ENCODE measurements around the gene GSS. TPM values are rescaled to one million over a fixed set of nuclear protein-coding genes. Genes with fewer than 3 reads are reported as not detected.

The GSS gene
- total RNA-seq, 1 donor from 2014 or later: 26.1 TPM

GRCh38 chr20:34925981-34926380 is 29.6 kb downstream of the GSS start:
- H3K27ac Mint-ChIP-seq: no peak overlapping the region
- TF ChIP-seq, protein P1, sequence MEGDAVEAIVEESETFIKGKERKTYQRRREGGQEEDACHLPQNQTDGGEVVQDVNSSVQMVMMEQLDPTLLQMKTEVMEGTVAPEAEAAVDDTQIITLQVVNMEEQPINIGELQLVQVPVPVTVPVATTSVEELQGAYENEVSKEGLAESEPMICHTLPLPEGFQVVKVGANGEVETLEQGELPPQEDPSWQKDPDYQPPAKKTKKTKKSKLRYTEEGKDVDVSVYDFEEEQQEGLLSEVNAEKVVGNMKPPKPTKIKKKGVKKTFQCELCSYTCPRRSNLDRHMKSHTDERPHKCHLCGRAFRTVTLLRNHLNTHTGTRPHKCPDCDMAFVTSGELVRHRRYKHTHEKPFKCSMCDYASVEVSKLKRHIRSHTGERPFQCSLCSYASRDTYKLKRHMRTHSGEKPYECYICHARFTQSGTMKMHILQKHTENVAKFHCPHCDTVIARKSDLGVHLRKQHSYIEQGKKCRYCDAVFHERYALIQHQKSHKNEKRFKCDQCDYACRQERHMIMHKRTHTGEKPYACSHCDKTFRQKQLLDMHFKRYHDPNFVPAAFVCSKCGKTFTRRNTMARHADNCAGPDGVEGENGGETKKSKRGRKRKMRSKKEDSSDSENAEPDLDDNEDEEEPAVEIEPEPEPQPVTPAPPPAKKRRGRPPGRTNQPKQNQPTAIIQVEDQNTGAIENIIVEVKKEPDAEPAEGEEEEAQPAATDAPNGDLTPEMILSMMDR (IDR thresholded peaks at IDR 0.05): no peak
- no peak overlapping the region for H3K4me3 Mint-ChIP-seq
- intact Hi-C loops (cut with micrococcal nuclease): no loop called here
- no peak for ATAC-seq (ENCODE audit: low read depth)
- H3K27me3 Mint-ChIP-seq: no peaks in the 10 kb centered on the region
- no peaks in the 10 kb centered on the region for H3K4me1 Mint-ChIP-seq
- H3K36me3 Mint-ChIP-seq (ENCODE audit: low read depth): peaks cover 17% of the 10 kb centered on the region
- ChIA-PET CTCF (no interaction called here), POLR2A (no interaction called here)
- DNase-seq: no peak
- H3K9me3 Mint-ChIP-seq: no peaks in the 10 kb centered on the region

DNA sequence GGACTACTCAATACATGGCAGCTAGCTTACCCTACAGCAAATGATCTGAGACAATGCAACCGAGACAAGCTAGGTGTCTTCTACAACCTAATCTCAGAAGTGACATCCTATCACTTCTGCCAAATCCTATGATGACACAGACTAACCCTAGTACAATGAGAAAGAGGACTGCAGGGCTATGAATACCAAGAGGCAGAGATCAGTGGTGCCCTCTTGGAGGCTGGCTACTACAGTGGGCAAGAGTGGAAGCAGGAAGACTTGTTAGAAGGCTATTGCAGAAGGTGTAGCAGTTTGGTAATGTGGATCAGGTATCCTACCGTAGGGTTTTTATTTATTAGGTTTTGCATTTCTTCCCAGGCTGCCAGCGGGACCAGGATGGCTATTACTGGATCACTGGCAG is 30.3 kb downstream of the GSS start:
- intact Hi-C loops (cut with micrococcal nuclease): no loop called here
- CTCF ChIA-PET: no interaction called here
- ATAC-seq (ENCODE audit: low read depth) (no peak), DNase-seq (no peak)
- POLR2A ChIA-PET: no interaction called here
- no peak overlapping the region for H3K27ac Mint-ChIP-seq
- H3K9me3 Mint-ChIP-seq: no peaks in the 10 kb centered on the region
- H3K4me3 Mint-ChIP-seq: no peak overlapping the region
- H3K27me3 Mint-ChIP-seq: no peaks in the 10 kb centered on the region
- H3K4me1 Mint-ChIP-seq: no peaks in the 10 kb centered on the region
- TF ChIP-seq, protein P1 (IDR thresholded peaks at IDR 0.05): no peak
- peaks cover 18% of the 10 kb centered on the region for H3K36me3 Mint-ChIP-seq (ENCODE audit: low read depth)

- Mint-ChIP-seq H3K9me3 (no peaks in the 10 kb centered on the region), H3K27ac (no peak overlapping the region), H3K27me3 (no peaks in the 10 kb centered on the region), H3K36me3 (ENCODE audit: low read depth) (peaks cover 16% of the 10 kb centered on the region), H3K4me3 (no peak overlapping the region), H3K4me1 (no peaks in the 10 kb centered on the region)
- POLR2A ChIA-PET: no interaction called here
- intact Hi-C loops (cut with micrococcal nuclease): no loop called here
- no peak for ATAC-seq (ENCODE audit: low read depth)
- CTCF ChIA-PET: no interaction called here
- TF ChIP-seq, protein P1 (IDR thresholded peaks at IDR 0.05): no peak
- no peak for DNase-seq
Observed at GRCh38 chr20:34923414-34923813, 32.2 kb downstream of the GSS start.

DNA sequence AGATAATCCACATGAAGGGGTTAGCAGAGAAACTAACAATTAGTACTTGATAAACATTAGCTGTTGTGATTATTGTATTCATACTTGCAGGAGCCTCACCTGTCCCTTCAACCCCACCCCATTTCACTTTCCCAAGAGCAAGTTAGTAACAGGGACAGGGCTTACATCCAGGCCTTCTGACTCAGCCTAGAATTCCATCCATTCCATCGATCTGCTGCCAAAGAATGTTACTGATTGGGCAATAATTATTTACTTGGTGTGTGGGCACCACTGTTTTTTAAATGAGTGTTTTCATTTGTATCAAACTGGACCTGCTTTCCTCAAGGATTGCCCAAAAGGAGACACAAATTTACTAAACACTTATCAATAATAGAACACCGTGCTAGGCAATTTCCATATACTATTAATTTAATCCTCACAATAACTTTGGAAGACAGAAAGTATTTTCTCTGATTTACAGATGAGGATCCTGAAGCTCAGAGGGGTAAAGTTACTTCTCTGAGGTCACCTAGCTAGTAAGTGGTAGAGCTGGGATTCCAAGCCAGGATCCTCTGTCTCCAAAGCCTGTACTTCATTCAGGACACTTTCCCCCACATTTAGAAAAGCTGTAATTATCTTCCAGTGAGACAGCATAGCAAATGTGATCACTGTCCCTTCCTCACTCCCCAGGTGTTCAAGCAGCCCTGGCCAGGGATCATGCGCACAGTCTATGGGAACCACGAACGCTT is 32.8 kb downstream of the GSS start:
- intact Hi-C loops (cut with micrococcal nuclease): no loop called here
- CTCF ChIA-PET: no interaction called here
- Mint-ChIP-seq H3K36me3 (ENCODE audit: low read depth) (peaks cover 15% of the 10 kb centered on the region), H3K4me1 (no peaks in the 10 kb centered on the region), H3K4me3 (no peak overlapping the region), H3K27me3 (no peaks in the 10 kb centered on the region), H3K9me3 (no peaks in the 10 kb centered on the region), H3K27ac (no peak overlapping the region)
- POLR2A ChIA-PET: no interaction called here
- ATAC-seq (ENCODE audit: low read depth): no peak
- no peak for DNase-seq
- TF ChIP-seq, protein P1 (IDR thresholded peaks at IDR 0.05): no peak

DNA sequence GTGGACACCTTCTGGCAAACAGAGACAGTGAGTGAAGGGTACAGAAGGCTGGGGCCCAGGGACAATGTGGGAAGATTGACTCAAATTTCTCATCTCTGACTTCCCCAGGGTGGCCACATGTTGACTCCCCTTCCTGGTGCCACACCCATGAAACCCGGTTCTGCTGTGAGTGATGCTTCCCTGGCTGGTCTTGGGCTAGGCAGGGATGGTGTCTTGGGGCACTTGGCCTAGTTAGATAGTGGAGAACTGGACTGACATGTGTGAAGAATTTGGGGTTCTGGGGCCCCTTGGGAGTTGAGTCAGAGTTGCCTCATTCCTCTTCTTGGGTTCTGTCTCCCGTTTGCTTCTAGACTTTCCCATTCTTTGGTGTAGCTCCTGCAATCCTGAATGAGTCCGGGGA is 34.2 kb downstream of the GSS start:
- TF ChIP-seq, protein P1 (IDR thresholded peaks at IDR 0.05): no peak
- Mint-ChIP-seq H3K27me3 (no peaks in the 10 kb centered on the region), H3K4me3 (no peak overlapping the region), H3K27ac (no peak overlapping the region), H3K4me1 (no peaks in the 10 kb centered on the region), H3K36me3 (ENCODE audit: low read depth) (peaks cover 10% of the 10 kb centered on the region), H3K9me3 (no peaks in the 10 kb centered on the region)
- POLR2A ChIA-PET: no interaction called here
- ATAC-seq (ENCODE audit: low read depth) (no peak), DNase-seq (no peak)
- CTCF ChIA-PET: no interaction called here
- intact Hi-C loops (cut with micrococcal nuclease): no loop called here

Data from activated B cell treated with CpG ODN at 0.5 μM for 24 hours (primary cell).